ENCODE measurements around the gene STK39. TPM values are rescaled to one million over a fixed set of nuclear protein-coding genes. Genes with fewer than 3 reads are reported as not detected.

The STK39 gene
- total RNA-seq, 1 experiment from 2014 or later, result 22.1 TPM

GRCh38 chr2:168237741-168238140 lies 9.7 kb downstream of the STK39 start:
- H2AK5ac ChIP-seq (ENCODE audit: insufficient read length, low read length), result no peak overlapping the region
- H3K9me3 ChIP-seq (ENCODE audit: control insufficient read depth, low read depth, low read length), result no peaks in the 10 kb centered on the region
- Mint-ChIP-seq H3K36me3 (ENCODE audit: insufficient read depth in 1 of 3, low read depth in 3 of 3) (no peaks in the 10 kb centered on the region), H3K27ac (no peak overlapping the region), H3K4me3 (no peak overlapping the region), H3K4me1 (no peaks in the 10 kb centered on the region; a peak in 1 of 4 replicates), H3K27me3 (ENCODE audit: low read depth) (no peaks in the 10 kb centered on the region), H3K9me3 (no peaks in the 10 kb centered on the region)
- no peak overlapping the region for H2BK12ac ChIP-seq (ENCODE audit: insufficient read length, low read depth, low read length)
- no peak overlapping the region for H3K27ac ChIP-seq (ENCODE audit: insufficient read length, low read depth, low read length)
- H3K79me1 ChIP-seq (ENCODE audit: insufficient read depth, low read depth, low read length, poor library complexity, severe bottlenecking), result no peaks in the 10 kb centered on the region
- peaks cover 6% of the 10 kb centered on the region; the same call in 1 of the 2 replicates for H3K4me1 ChIP-seq (ENCODE audit: insufficient read depth, low read length)
- no peaks in the 10 kb centered on the region for H3K23me2 ChIP-seq (ENCODE audit: insufficient read length, low read depth, low read length, poor library complexity, severe bottlenecking)
- H2BK120ac ChIP-seq (ENCODE audit: low read depth, low read length, poor library complexity, severe bottlenecking), result no peak overlapping the region
- no peaks in the 10 kb centered on the region for H3K27me3 ChIP-seq (ENCODE audit: insufficient read depth, low read length)
- H3K79me2 ChIP-seq (ENCODE audit: insufficient read depth, low read length), result no peaks in the 10 kb centered on the region
- no CpG with 5 or more reads among the region's 1 CpG for WGBS (ENCODE audit: extremely low coverage, insufficient read length, low lambda C conversion rate)
- no peak overlapping the region for H3K4me2 ChIP-seq (ENCODE audit: insufficient read depth, insufficient read length, low read length)
- H4K8ac ChIP-seq (replicated peaks; ENCODE audit: insufficient read length, low read depth, low read length), result no peak overlapping the region
- H2BK5ac ChIP-seq (ENCODE audit: insufficient read length, low read length), result no peak overlapping the region
- TF ChIP-seq, protein P1, sequence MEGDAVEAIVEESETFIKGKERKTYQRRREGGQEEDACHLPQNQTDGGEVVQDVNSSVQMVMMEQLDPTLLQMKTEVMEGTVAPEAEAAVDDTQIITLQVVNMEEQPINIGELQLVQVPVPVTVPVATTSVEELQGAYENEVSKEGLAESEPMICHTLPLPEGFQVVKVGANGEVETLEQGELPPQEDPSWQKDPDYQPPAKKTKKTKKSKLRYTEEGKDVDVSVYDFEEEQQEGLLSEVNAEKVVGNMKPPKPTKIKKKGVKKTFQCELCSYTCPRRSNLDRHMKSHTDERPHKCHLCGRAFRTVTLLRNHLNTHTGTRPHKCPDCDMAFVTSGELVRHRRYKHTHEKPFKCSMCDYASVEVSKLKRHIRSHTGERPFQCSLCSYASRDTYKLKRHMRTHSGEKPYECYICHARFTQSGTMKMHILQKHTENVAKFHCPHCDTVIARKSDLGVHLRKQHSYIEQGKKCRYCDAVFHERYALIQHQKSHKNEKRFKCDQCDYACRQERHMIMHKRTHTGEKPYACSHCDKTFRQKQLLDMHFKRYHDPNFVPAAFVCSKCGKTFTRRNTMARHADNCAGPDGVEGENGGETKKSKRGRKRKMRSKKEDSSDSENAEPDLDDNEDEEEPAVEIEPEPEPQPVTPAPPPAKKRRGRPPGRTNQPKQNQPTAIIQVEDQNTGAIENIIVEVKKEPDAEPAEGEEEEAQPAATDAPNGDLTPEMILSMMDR (conservative IDR thresholded peaks at IDR 0.05), result no peak
- H3K4ac ChIP-seq (ENCODE audit: low read depth, low read length), result no peak overlapping the region
- H3T11ph ChIP-seq (ENCODE audit: low read length), result no peak overlapping the region
- no peak overlapping the region for H3K23ac ChIP-seq (ENCODE audit: insufficient read length, low read depth, low read length)
- DNase-seq, result no peak
- no peak overlapping the region for H2BK20ac ChIP-seq (ENCODE audit: low read depth, low read length, poor library complexity, severe bottlenecking)
- H3K14ac ChIP-seq (ENCODE audit: insufficient read depth, low read length), result no peak overlapping the region
- no peak overlapping the region for H4K91ac ChIP-seq (ENCODE audit: insufficient read length, low read depth, low read length)
- no peak overlapping the region for H3K18ac ChIP-seq (ENCODE audit: insufficient read length, low read depth, low read length)
- H3K56ac ChIP-seq (ENCODE audit: insufficient read length, low read depth, low read length), result no peak overlapping the region
- H4K5ac ChIP-seq (ENCODE audit: insufficient read length, low read depth, low read length), result no peak overlapping the region
- H2AFZ ChIP-seq (ENCODE audit: low read length), result no peak overlapping the region
- no peaks in the 10 kb centered on the region for H4K20me1 ChIP-seq (ENCODE audit: control insufficient read depth, insufficient read depth, insufficient read length)
- no peak overlapping the region for H2BK15ac ChIP-seq (ENCODE audit: low read depth, low read length)
- H3K9ac ChIP-seq (ENCODE audit: extremely low read depth, insufficient read length, low read length), result no peak overlapping the region
